ENCODE measurements around the gene DNAJC18. TPM values are rescaled to one million over a fixed set of nuclear protein-coding genes. Genes with fewer than 3 reads are reported as not detected.

DNAJC18 gene
- total RNA-seq, 2 donors from 2014 or later, result 7.3 to 11.5 TPM

GRCh38 chr5:139377226-139377625, 62.1 kb downstream of the DNAJC18 start:
- Histone ChIP-seq H3K27ac (no peak overlapping the region), H3K4me3 (no peak overlapping the region), H3K4me1 (replicated peaks) (peaks cover 6% of the 10 kb centered on the region), H3K9me3 (no peaks in the 10 kb centered on the region), H3K27me3 (replicated peaks; ENCODE audit: insufficient read depth) (no peaks in the 10 kb centered on the region), H3K36me3 (no peaks in the 10 kb centered on the region)
- DNase-seq (ENCODE audit: low spot score), result no peak
- WGBS, result 80% methylated on average over 3 of the region's 3 CpGs
- no peak for TF ChIP-seq POLR2A (IDR thresholded peaks at IDR 0.05)
- no peak for TF ChIP-seq POLR2AphosphoS5 (IDR thresholded peaks at IDR 0.05)
- TF ChIP-seq, protein P1, sequence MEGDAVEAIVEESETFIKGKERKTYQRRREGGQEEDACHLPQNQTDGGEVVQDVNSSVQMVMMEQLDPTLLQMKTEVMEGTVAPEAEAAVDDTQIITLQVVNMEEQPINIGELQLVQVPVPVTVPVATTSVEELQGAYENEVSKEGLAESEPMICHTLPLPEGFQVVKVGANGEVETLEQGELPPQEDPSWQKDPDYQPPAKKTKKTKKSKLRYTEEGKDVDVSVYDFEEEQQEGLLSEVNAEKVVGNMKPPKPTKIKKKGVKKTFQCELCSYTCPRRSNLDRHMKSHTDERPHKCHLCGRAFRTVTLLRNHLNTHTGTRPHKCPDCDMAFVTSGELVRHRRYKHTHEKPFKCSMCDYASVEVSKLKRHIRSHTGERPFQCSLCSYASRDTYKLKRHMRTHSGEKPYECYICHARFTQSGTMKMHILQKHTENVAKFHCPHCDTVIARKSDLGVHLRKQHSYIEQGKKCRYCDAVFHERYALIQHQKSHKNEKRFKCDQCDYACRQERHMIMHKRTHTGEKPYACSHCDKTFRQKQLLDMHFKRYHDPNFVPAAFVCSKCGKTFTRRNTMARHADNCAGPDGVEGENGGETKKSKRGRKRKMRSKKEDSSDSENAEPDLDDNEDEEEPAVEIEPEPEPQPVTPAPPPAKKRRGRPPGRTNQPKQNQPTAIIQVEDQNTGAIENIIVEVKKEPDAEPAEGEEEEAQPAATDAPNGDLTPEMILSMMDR (IDR thresholded peaks at IDR 0.05), result no peak
- intact Hi-C loops (cut with DNase I), result no loop called here

DNA sequence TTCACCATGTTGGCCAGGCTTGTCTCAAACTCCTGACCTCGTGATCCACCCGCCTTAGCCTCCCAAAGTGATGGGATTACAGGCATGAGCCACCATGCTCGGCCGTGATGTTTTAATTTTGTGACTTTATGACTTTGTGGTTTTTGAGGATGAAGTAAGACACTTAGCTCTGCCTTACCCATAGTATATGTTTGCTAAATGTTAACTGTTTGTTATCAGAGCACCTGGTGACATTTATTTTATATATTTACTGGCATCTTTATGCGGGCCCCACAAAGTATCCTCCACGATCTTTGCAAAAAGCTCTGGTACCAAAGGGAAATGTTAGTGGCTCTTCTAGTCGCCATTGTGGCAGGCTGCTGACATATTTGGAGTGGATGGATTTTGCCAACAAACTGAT, 63.0 kb downstream of the DNAJC18 start:
- H3K4me1 ChIP-seq (replicated peaks), result peaks cover 6% of the 10 kb centered on the region
- intact Hi-C loops (cut with DNase I), result no loop called here
- no peak overlapping the region for H3K27ac ChIP-seq
- no peak for DNase-seq (ENCODE audit: low spot score)
- no peak overlapping the region for H3K4me3 ChIP-seq
- TF ChIP-seq, protein P1 (IDR thresholded peaks at IDR 0.05), result no peak
- no peak for TF ChIP-seq POLR2AphosphoS5 (IDR thresholded peaks at IDR 0.05)
- no peak for TF ChIP-seq POLR2A (IDR thresholded peaks at IDR 0.05)
- no peaks in the 10 kb centered on the region for H3K9me3 ChIP-seq
- H3K36me3 ChIP-seq, result no peaks in the 10 kb centered on the region
- H3K27me3 ChIP-seq (replicated peaks; ENCODE audit: insufficient read depth), result no peaks in the 10 kb centered on the region
- WGBS, result 89% methylated on average over 7 of the region's 7 CpGs

- Histone ChIP-seq H3K36me3 (no peaks in the 10 kb centered on the region), H3K9me3 (no peaks in the 10 kb centered on the region), H3K27me3 (replicated peaks; ENCODE audit: insufficient read depth) (no peaks in the 10 kb centered on the region), H3K4me1 (replicated peaks) (peaks cover 6% of the 10 kb centered on the region), H3K4me3 (no peak overlapping the region), H3K27ac (peak overlapping the region; percentile 81 to 82)
- intact Hi-C loops (cut with DNase I), result no loop called here
- TF ChIP-seq POLR2AphosphoS5 (IDR thresholded peaks at IDR 0.05) (no peak), POLR2A (IDR thresholded peaks at IDR 0.05) (no peak)
- TF ChIP-seq, protein P1 (IDR thresholded peaks at IDR 0.05), result no peak
- 97% methylated on average over 2 of the region's 2 CpGs for WGBS
- DNase-seq (ENCODE audit: low spot score), result no peak
These were observed 64.4 kb downstream of the DNAJC18 start for GRCh38 chr5:139374909-139375308.

DNA sequence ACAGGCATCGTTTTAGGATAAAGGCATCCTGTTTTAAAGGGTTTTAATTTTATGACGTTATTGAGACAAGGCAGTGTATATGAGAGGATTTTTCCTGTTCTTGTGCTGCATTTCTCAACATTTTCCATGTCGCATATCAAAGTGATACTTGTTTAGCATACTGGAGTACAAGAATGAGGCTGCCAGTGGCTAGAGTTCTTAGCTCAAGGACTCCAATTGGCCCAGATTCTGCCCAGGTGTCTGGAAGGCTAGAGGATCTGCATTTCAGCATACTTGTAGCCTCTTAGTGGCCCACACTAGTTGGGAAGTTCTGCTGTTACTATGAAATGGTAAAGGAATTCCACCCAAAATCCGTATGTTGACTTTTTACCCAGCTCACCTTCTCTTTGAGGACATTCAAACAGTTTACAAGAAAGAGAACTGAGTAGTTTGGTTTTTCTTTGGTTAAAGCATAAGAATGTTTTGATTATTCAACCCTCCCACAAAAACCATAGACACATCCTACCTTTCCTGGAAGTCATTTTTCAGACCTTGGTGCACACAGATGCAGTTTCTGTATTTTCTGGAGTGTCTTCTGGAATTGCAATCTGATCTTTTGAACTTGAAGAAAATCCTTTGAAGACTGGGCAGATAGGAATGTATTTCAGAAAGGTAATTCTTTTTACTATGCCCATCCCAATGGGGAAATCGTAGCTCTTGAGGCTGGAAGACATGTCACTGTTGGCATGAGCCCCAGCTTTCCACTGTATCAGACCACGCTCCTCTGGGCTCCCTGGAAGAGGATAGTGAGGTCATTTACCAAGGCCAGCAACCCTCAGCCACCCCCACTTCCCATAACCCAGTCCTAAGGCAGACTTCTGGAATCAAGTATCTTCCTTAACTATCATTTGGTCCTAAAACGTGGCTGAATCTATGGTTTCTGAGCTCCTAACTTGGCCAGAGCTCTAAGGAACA, 67.6 kb downstream of the DNAJC18 start:
- Histone ChIP-seq H3K4me1 (replicated peaks) (peaks cover 6% of the 10 kb centered on the region), H3K9me3 (no peaks in the 10 kb centered on the region), H3K27me3 (replicated peaks; ENCODE audit: insufficient read depth) (no peaks in the 10 kb centered on the region), H3K36me3 (no peaks in the 10 kb centered on the region), H3K27ac (peak overlapping the region in 1 of 2 donors; percentile 17), H3K4me3 (no peak overlapping the region)
- intact Hi-C loops (cut with DNase I), result no loop called here
- no peak for TF ChIP-seq POLR2A (IDR thresholded peaks at IDR 0.05)
- TF ChIP-seq, protein P1 (IDR thresholded peaks at IDR 0.05), result no peak
- no peak for TF ChIP-seq POLR2AphosphoS5 (IDR thresholded peaks at IDR 0.05)
- 81% methylated on average over 7 of the region's 7 CpGs for whole genome bisulfite sequencing
- no peak for DNase-seq (ENCODE audit: low spot score)

GRCh38 chr5:139369181-139369580, 70.1 kb downstream of the DNAJC18 start:
- WGBS, result 90% methylated on average over 1 of the region's 1 CpG
- no peaks in the 10 kb centered on the region for H3K27me3 ChIP-seq (replicated peaks; ENCODE audit: insufficient read depth)
- TF ChIP-seq, protein P1 (IDR thresholded peaks at IDR 0.05), result no peak
- no peak for TF ChIP-seq POLR2AphosphoS5 (IDR thresholded peaks at IDR 0.05)
- no peak for TF ChIP-seq POLR2A (IDR thresholded peaks at IDR 0.05)
- H3K4me1 ChIP-seq (replicated peaks), result no peaks in the 10 kb centered on the region
- H3K4me3 ChIP-seq, result no peak overlapping the region
- intact Hi-C loops (cut with DNase I), result no loop called here
- H3K9me3 ChIP-seq, result no peaks in the 10 kb centered on the region
- no peak overlapping the region for H3K27ac ChIP-seq
- no peak for DNase-seq (ENCODE audit: low spot score)
- peaks cover 3 to 15% of the 10 kb centered on the region in 2 donors for H3K36me3 ChIP-seq
